ENCODE data around the gene PABPC3.

- TF ChIP-seq, protein P1, sequence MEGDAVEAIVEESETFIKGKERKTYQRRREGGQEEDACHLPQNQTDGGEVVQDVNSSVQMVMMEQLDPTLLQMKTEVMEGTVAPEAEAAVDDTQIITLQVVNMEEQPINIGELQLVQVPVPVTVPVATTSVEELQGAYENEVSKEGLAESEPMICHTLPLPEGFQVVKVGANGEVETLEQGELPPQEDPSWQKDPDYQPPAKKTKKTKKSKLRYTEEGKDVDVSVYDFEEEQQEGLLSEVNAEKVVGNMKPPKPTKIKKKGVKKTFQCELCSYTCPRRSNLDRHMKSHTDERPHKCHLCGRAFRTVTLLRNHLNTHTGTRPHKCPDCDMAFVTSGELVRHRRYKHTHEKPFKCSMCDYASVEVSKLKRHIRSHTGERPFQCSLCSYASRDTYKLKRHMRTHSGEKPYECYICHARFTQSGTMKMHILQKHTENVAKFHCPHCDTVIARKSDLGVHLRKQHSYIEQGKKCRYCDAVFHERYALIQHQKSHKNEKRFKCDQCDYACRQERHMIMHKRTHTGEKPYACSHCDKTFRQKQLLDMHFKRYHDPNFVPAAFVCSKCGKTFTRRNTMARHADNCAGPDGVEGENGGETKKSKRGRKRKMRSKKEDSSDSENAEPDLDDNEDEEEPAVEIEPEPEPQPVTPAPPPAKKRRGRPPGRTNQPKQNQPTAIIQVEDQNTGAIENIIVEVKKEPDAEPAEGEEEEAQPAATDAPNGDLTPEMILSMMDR (conservative IDR thresholded peaks at IDR 0.05; ENCODE audit: low read depth, low read length) = no peak
- TF ChIP-seq EZH2 (IDR thresholded peaks at IDR 0.05; ENCODE audit: borderline replicate concordance, low read depth, low read length, poor library complexity, severe bottlenecking) = no peak
Observed at GRCh38 chr13:25084096-25084495, 11.8 kb upstream of the PABPC3 start.
